H1 (cell line): Measurements from ENCODE around the gene CNGB1. TPM values are rescaled to one million over a fixed set of nuclear protein-coding genes. Genes with fewer than 3 reads are reported as not detected.
A peak's percentile ranks its signal among the peaks of the same experiment; 100 is the strongest.
"Not testable (repeated sequence)": the region's sequence is repeated elsewhere in the genome, so short reads cannot be mapped to it uniquely, and the experiment has no call there.

Source experiments
- CTCF ChIA-PET: fragments of 300-600 bp; sonication (Branson Sonifier 250); formaldehyde crosslinking; loops from one replicate; lab custom pipeline; 2021; ENCODE audit not compliant: partially characterized antibody; lab: Charles Lee
- POLR2A ChIA-PET: fragments of 300-600 bp; sonication (Branson Sonifier 250); formaldehyde crosslinking; loops from one replicate; lab custom pipeline; 2021; ENCODE audit warnings: inconsistent platforms; ENCODE audit not compliant: partially characterized antibody; lab: Charles Lee
- DNase-seq, 2 experiments: peaks; one replicate each; pipeline versions ENCODE4 v3.0.0 to v3.0.0-alpha.2; 2010 to 2022; ENCODE audit warnings: low spot score in 2 of 2, low read depth in 1 of 2, mixed read lengths in 1 of 2
- FAIRE-seq: peaks from 2 replicates; lab custom pipeline; 2011; peaks lifted over from hg19 to GRCh38; lab: Jason Lieb, UNC
- H2AFZ ChIP-seq: 2 replicates; pipeline ENCODE4 v1.8.1; 2012; ENCODE audit warnings: low read length, inconsistent platforms
- H2AK5ac ChIP-seq: 2 replicates; pipeline ENCODE4 v1.6.1; 2013; ENCODE audit warnings: low read depth, low read length
- H2BK120ac ChIP-seq: replicated peaks from 2 replicates; pipeline ENCODE3; 2013; ENCODE audit warnings: low read depth, low read length, inconsistent platforms
- H2BK12ac ChIP-seq: 2 replicates; pipeline ENCODE4 v1.6.1; 2013; ENCODE audit warnings: low read depth, low read length
- H2BK15ac ChIP-seq: 2 replicates; pipeline ENCODE4 v1.6.1; 2013; ENCODE audit warnings: low read length
- H2BK20ac ChIP-seq: 2 replicates; pipeline ENCODE4 v1.6.1; 2013; ENCODE audit warnings: low read length
- H2BK5ac ChIP-seq: 2 replicates; pipeline ENCODE4 v1.6.1; 2013; ENCODE audit warnings: low read depth, low read length
- H3K14ac ChIP-seq: 2 replicates; pipeline ENCODE4 v1.6.1; 2013; ENCODE audit warnings: inconsistent platforms; ENCODE audit not compliant: insufficient read length
- H3K18ac ChIP-seq: 2 replicates; pipeline ENCODE4 v1.6.1; 2013; ENCODE audit warnings: low read length; ENCODE audit errors: extremely low read depth
- H3K23ac ChIP-seq: 2 replicates; pipeline ENCODE4 v1.6.1; 2013; ENCODE audit warnings: inconsistent platforms; ENCODE audit not compliant: insufficient read length
- H3K23me2 ChIP-seq: 2 replicates; pipeline ENCODE4 v1.6.1; 2013; ENCODE audit warnings: low read depth, low read length
- H3K27ac ChIP-seq: 2 replicates; pipeline ENCODE4 v1.6.1; 2011; ENCODE audit warnings: low read depth, low read length, inconsistent platforms
- H3K27me3 ChIP-seq, 4 experiments: replicated peaks in 1 of 4; 1 replicate in 1 of 4; 2 replicates in 3 of 4; pipeline versions ENCODE4 v1.6.1 to v1.8.1; 2011 to 2013; ENCODE audit warnings: low read length in 3 of 4, mild to moderate bottlenecking in 3 of 4, inconsistent platforms in 2 of 4, mixed read lengths in 2 of 4, moderate library complexity in 1 of 4; ENCODE audit not compliant: control insufficient read depth in 3 of 4, insufficient read depth in 3 of 4; ENCODE audit errors: extremely low read depth in 1 of 4
- H3K36me3 ChIP-seq, 4 experiments: 2 replicates each; pipeline versions ENCODE4 v1.6.1 to v1.8.1; 2011 to 2013; ENCODE audit warnings: mild to moderate bottlenecking in 4 of 4, low read length in 3 of 4, moderate library complexity in 2 of 4, control low read depth in 1 of 4, inconsistent platforms in 1 of 4; ENCODE audit not compliant: insufficient read depth in 4 of 4, control insufficient read depth in 2 of 4
- H3K4ac ChIP-seq: replicated peaks from 2 replicates; pipeline ENCODE3; 2013; ENCODE audit warnings: low read length, low read depth, mixed read lengths, inconsistent platforms; ENCODE audit not compliant: insufficient read length
- H3K4me1 ChIP-seq, 4 experiments: replicated peaks in 1 of 4; 1 replicate in 1 of 4; 2 replicates in 3 of 4; pipeline versions ENCODE4 v1.6.1 to v1.8.1; 2011 to 2013; ENCODE audit warnings: low read length in 3 of 4, inconsistent platforms in 2 of 4, mixed read lengths in 1 of 4; ENCODE audit not compliant: insufficient read depth in 4 of 4, control insufficient read depth in 3 of 4
- H3K4me2 ChIP-seq, 2 experiments: 2 replicates each; pipeline versions ENCODE4 v1.6.1 to v1.8.1; 2011 to 2013; ENCODE audit warnings: low read depth in 2 of 2, low read length in 2 of 2, control low read depth in 1 of 2, inconsistent platforms in 1 of 2, mild to moderate bottlenecking in 1 of 2; ENCODE audit not compliant: insufficient read depth in 1 of 2
- H3K4me3 ChIP-seq, 4 experiments: fragments of 200-600, 300-600 bp in 1 of 4; sonication (generic), shearing (Covaris generic), sonication (Bioruptor Twin) in 1 of 4; 2 replicates each; pipeline versions ENCODE4 v1.5.1 to v1.8.1; 2011 to 2016; ENCODE audit warnings: low read length in 4 of 4, low read depth in 3 of 4, control low read depth in 2 of 4, inconsistent platforms in 2 of 4, mild to moderate bottlenecking in 2 of 4, mixed read lengths in 1 of 4, moderate library complexity in 1 of 4; ENCODE audit not compliant: insufficient read depth in 2 of 4; ENCODE audit errors: extremely low read depth in 1 of 4
- H3K56ac ChIP-seq: replicated peaks from 2 replicates; pipeline ENCODE3; 2013; ENCODE audit warnings: low read depth, mild to moderate bottlenecking, mixed read lengths, low read length, inconsistent platforms; ENCODE audit not compliant: insufficient read length
- H3K79me1 ChIP-seq: 2 replicates; pipeline ENCODE4 v1.6.1; 2013; ENCODE audit warnings: low read depth, low read length, control low read depth
- H3K79me2 ChIP-seq, 2 experiments: 2 replicates each; pipeline versions ENCODE4 v1.6.1 to v1.8.1; 2012 to 2013; ENCODE audit warnings: low read length in 2 of 2, mild to moderate bottlenecking in 2 of 2, inconsistent platforms in 1 of 2; ENCODE audit not compliant: insufficient read depth in 2 of 2, control insufficient read depth in 1 of 2
- H3K9ac ChIP-seq, 4 experiments: replicated peaks in 1 of 4; 1 replicate in 1 of 4; 2 replicates in 3 of 4; pipeline versions ENCODE4 v1.6.1 to v1.8.1; 2011 to 2013; ENCODE audit warnings: low read depth in 3 of 4, low read length in 3 of 4, control low read depth in 2 of 4, mild to moderate bottlenecking in 2 of 4, moderate library complexity in 2 of 4, inconsistent platforms in 1 of 4; ENCODE audit errors: extremely low read depth in 1 of 4
- H3K9me3 ChIP-seq, 2 experiments: 2 replicates each; pipeline versions ENCODE4 v1.6.1 to v1.8.1; 2012 to 2013; ENCODE audit warnings: mild to moderate bottlenecking in 2 of 2, moderate library complexity in 2 of 2, control low read depth in 1 of 2, inconsistent platforms in 1 of 2, low read depth in 1 of 2, low read length in 1 of 2, mixed read lengths in 1 of 2; ENCODE audit not compliant: insufficient read depth in 2 of 2
- H4K20me1 ChIP-seq, 2 experiments: replicated peaks in 1 of 2; 2 replicates each; pipeline versions ENCODE3 to v1.8.1; 2011 to 2013; ENCODE audit warnings: inconsistent platforms in 2 of 2, low read length in 2 of 2, mild to moderate bottlenecking in 1 of 2; ENCODE audit not compliant: insufficient read depth in 2 of 2, control insufficient read depth in 1 of 2
- H4K5ac ChIP-seq: 2 replicates; pipeline ENCODE4 v1.6.1; 2013; ENCODE audit warnings: low read length, low read depth, mixed read lengths, inconsistent platforms; ENCODE audit not compliant: insufficient read length
- H4K8ac ChIP-seq: 2 replicates; pipeline ENCODE4 v1.8.0; 2013; ENCODE audit warnings: mild to moderate bottlenecking, moderate library complexity, low read length, inconsistent platforms; ENCODE audit not compliant: insufficient read depth; ENCODE audit errors: extremely low read depth
- H4K91ac ChIP-seq: replicated peaks from 2 replicates; pipeline ENCODE3; 2013; ENCODE audit warnings: low read length, mixed read lengths, inconsistent platforms; ENCODE audit not compliant: insufficient read length
- WGBS, 2 experiments: shearing (Covaris generic) in 1 of 2; methylation state at CpG; one replicate each; pipeline versions ENCODE4 v1.1.6 to v1.1.7; 2013 to 2015; ENCODE audit warnings: low lambda C conversion rate in 2 of 2, mixed read lengths in 2 of 2, inconsistent platforms in 1 of 2, low coverage in 1 of 2, missing lambda C conversion rate in 1 of 2; ENCODE audit not compliant: insufficient replicate concordance in 2 of 2, insufficient coverage in 1 of 2, insufficient read length in 1 of 2; ENCODE audit errors: extremely low coverage in 1 of 2, missing lambda C conversion rate in 1 of 2; 5-methylcytosine and 5-hydroxymethylcytosine counted together
- polyA plus RNA-seq, 7 experiments: library from polyadenylated mRNA; depleted of rRNA in 3 of 7; stranded (reverse) in 5 of 7; unstranded in 2 of 7; fragments of >200 nt in 5 of 7; fragments of 200-250 nt in 2 of 7; gene quantifications; 1 replicate in 5 of 7; 2 replicates in 1 of 7; 4 replicates in 1 of 7; pipeline versions ENCODE4 v1.2.1 to v1.2.3, GENCODE V29; 2011 to 2013; ENCODE audit warnings: missing spikeins in 2 of 7, mixed read lengths in 2 of 7
- total RNA-seq: library from RNA; stranded (reverse); fragmentation: NEBNext Ultra II Directional; extraction: Animal tissue kit (Norgen Biotek cat#: 25700); gene quantifications from 2 replicates; pipeline ENCODE4 v1.2.1, GENCODE V29; 2021

The CNGB1 gene
- total and polyA plus RNA-seq, 2 of the 8 experiments (the other 6 are each of a cell fraction or from before 2014, with no cell fraction given): not detected

- H2BK12ac ChIP-seq: 0 out of 2 replicates have a peak overlapping the region, but pooled peaks have one; percentile 2
- not testable (repeated sequence) for H3K27me3 ChIP-seq, H3K23ac ChIP-seq, H2AFZ ChIP-seq, H3K56ac ChIP-seq, H2BK120ac ChIP-seq, FAIRE-seq, H3K4me3 ChIP-seq, H2BK20ac ChIP-seq, H4K20me1 ChIP-seq, H3K23me2 ChIP-seq, H4K5ac ChIP-seq, H3K9ac ChIP-seq, H4K91ac ChIP-seq, H3K79me1 ChIP-seq, H3K4me2 ChIP-seq, H3K27ac ChIP-seq, H3K4ac ChIP-seq, DNase-seq, H3K14ac ChIP-seq, H4K8ac ChIP-seq, H3K36me3 ChIP-seq, H2BK5ac ChIP-seq, H3K4me1 ChIP-seq, H2AK5ac ChIP-seq, H2BK15ac ChIP-seq, H3K79me2 ChIP-seq, H3K9me3 ChIP-seq, H3K18ac ChIP-seq
- CTCF ChIA-PET: interaction anchor here (0.6 to 6.4 kb wide), 14 partner anchors 11 to 309 kb away, joined by 3 to 63 read pairs (median 3); no protein-coding TSS in a partner anchor
- 82% methylated on average over 2 of the region's 2 CpGs; no CpG with 5 or more reads in 1 of the 2 experiments for WGBS, 2 experiments
- POLR2A ChIA-PET: interaction anchor here (1.6 kb wide), 1 partner anchor 12 kb away, joined by 5 read pairs; no protein-coding TSS in a partner anchor
Measured at GRCh38 chr16:57978070-57978465, 7.1 kb upstream of the CNGB1 start.
